GM18502 (cell line): ENCODE results near the gene GATD1.
"Not testable (repeated sequence)": the region's sequence is repeated elsewhere in the genome, so short reads cannot be mapped to it uniquely, and the experiment has no call there.

Experiments
- ATAC-seq: cut with Tn5 transposase; IDR thresholded peaks from one replicate; pipeline ENCODE4 v1.9.1; 2021; ENCODE audit warnings: mild to moderate bottlenecking; ENCODE audit not compliant: unreplicated experiment, poor library complexity

Gene GATD1

GRCh38 chr11:766106-766935 is 11.0 kb downstream of the GATD1 start:
- ATAC-seq, result no peak

- ATAC-seq, result no peak
These were observed 11.5 kb downstream of the GATD1 start for GRCh38 chr11:765802-766091.

- ATAC-seq, result no peak
These were observed 12.1 kb downstream of the GATD1 start for GRCh38 chr11:765025-765801.

DNA sequence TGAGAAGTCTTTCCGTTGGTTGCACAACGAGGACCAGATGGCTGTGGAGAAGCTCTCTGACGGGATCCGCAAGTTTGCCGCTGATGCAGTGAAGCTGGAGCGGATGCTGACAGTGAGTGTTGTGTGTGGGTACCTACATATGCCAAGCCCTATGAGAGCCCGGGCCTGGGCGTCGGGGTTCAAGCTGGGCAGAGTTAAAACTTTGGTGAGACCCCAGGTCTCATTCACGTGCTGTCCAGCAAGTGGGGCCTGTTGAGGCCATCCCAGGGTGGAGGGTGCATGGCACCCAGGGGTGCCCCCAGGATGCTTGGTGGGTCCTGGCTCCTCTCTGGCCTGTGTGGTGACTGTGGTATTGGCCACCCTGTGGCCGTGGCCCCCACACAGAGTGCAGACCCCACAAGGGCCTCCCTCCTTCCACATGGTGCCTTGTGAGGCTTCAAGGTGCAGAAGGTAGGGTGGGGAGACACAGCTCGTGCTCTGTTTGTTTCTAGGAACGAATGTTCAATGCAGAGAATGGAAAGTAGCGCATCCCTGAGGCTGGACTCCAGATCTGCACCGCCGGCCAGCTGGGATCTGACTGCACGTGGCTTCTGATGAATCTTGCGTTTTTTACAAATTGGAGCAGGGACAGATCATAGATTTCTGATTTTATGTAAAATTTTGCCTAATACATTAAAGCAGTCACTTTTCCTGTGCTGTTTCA is 12.8 kb downstream of the GATD1 start:
- no peak for ATAC-seq

DNA sequence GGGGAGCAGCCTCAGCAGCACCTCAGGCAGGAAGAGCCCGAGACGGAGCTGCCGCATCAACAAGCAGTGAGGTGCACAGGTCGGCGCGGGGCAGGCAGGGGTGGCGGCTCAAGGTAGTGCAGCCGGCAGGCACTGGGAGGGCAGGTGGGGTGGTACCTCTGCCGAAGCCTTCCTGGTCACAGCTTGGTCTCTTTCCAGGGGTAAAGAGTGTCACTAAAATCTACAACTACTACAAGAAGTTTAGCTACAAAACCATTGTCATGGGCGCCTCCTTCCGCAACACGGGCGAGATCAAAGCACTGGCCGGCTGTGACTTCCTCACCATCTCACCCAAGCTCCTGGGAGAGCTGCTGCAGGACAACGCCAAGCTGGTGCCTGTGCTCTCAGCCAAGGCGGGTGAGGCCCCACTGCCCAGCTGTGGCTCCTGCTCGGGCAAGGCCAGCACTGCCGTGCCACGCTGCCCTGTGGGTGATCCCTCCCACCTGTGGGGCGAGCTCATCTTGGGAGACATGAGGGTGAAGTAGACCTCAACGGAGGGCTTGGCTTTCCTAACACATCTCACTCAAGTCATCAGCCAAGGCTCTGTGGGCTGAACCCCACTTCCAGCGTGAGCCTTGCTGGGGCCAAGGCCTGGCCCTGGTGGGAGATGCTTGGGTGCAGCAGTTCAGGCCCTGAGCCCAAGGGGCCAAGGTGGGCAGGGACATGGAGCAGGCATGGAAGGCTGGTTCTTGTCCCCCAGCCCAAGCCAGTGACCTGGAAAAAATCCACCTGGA is 13.6 kb downstream of the GATD1 start:
- no peak for ATAC-seq

DNA sequence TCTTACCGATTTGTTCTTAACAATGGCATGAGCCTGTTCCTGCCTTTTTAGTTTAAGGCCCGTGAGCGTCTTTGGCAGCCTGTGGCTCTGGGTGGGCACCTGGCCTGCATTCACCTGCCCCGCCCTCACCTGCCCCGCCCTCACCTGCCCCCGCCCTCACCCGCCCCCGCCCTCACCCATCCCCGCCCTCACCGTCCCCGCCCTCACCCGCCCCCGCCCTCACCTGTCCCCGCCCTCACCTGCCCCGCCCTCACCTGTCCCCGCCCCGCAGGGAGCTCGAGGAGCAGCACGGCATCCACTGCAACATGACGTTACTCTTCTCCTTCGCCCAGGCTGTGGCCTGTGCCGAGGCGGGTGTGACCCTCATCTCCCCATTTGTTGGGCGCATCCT is 14.2 kb downstream of the GATD1 start:
- no peak for ATAC-seq

DNA sequence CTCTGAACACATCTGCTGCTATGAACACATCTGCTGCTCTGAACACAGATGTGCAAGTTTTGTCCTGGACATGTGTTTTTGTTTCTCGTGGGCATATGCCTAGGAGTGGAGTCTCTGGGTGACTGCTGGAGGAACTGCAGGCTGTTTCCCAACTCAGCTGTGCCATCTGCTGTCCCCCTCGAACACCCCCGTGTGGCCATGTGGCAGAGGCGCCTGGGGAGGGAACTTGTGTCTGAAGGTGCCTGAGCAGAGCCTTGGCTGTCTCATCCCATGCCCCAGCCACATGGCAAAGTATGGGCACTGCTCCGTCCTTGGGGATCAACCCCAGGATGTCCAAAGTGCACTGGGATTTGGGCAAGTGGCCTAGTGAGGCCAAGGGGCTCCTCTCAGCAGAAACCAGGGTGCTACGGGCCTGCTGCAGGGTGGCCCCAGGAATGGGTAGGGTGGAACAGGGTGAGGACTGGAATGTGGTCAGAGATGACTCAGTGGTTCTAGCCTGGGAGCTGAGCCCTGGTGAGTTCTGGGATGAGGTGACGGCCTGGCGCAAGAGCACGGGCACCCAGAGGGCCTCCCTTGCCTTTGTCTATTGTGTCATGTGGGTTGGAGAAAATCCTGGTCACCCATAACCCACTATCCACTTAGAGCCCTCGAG is 14.7 kb downstream of the GATD1 start:
- ATAC-seq, result no peak

GRCh38 chr11:761526-762108 is 15.7 kb downstream of the GATD1 start:
- ATAC-seq, result no peak

DNA sequence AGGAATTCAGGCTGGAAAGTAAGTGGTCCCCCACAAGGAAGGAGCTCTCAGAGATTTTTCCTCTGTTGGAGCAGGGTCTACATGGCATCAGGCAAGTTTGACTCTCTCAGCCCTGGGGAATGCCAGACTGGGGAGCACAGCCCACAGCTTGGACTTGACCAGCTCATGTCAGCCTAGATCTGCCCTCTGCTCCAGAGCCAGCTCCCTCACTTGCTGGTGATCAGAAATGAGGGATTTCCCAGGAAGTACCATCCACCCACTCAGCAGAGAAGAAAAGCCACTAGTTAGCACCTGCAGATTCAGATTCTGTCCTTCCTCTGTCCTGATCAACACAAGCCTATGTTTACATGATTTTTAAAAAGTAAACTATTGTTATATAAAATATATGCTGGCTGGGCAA is 17.1 kb downstream of the GATD1 start:
- no peak for ATAC-seq

GRCh38 chr11:749731-750130 is 27.6 kb downstream of the GATD1 start:
- no peak for ATAC-seq

GRCh38 chr11:748007-748359 is 29.3 kb downstream of the GATD1 start:
- peak; percentile 3 for ATAC-seq

GRCh38 chr11:747158-748006 is 29.9 kb downstream of the GATD1 start, which contains the start of gene TALDO1:
TSS of gene TALDO1 (plus strand) at chr11:747464. CDS start at chr11:747482, 18 bp downstream.
- peak; percentile 93 for ATAC-seq

- peak; percentile 34 for ATAC-seq
These were observed 30.8 kb downstream of the GATD1 start for GRCh38 chr11:746289-747157.

GRCh38 chr11:745428-745827 is 31.9 kb downstream of the GATD1 start:
- no peak for ATAC-seq

DNA sequence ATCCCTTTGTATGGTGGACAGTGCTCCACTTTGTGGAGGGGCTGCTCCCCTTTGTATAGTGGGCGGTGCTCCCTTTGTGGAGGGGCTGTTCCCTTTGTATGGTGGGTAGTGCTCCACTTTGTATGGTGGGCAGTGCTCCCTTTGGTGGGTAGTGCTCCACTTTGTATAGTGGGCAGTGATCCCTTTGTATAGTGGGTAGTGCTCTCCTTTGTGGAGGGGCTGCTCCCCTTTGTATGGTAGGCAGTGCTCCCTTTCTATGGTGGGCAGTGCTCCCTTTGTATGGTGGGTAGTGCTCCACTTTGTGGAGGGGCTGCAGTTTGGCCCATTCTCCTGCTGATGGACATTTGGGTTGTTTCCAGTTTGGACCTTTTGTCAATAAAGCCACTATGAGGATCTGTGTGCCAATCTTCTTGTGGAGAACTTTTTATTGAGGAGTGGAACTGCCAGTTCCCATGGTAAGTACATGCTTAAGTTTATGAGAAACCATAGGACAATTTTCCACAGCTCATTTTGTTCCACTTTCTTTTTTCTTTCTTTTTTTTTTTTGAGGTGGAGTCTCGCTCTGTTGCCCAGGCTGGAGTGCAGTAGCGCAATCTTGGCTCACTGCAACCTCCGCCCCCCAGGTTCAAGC is 34.6 kb downstream of the GATD1 start:
- ATAC-seq, result no peak

- no peak for ATAC-seq
These were observed 35.1 kb downstream of the GATD1 start for GRCh38 chr11:742156-742546.

DNA sequence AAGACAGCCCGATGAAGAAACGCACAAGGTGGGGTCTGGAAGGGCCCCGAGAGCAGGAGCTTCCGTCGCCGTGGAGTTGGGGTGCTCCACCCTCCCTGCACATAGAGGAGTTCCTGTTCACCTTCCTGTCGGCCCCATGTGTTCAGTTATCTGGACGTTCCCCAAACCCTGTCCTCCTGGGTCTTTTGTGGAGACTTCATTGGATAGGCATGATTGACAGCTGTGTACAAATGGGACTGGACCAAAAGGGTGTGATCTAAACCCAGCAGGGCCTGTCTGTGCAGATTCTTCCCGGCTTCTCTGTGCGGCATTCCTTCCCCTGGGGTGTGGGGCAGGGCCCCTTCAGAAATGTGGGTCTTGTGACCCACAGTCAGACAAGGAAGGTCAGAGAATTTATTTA is 39.4 kb downstream of the GATD1 start:
- not testable (repeated sequence) for ATAC-seq
